ENCODE results near the gene FRMPD3.

The FRMPD3 gene

GRCh38 chrX:107482046-107482445, 32.6 kb downstream of the FRMPD3 start:
- DNase-seq, result no peak

GRCh38 chrX:107484002-107484726, 34.7 kb downstream of the FRMPD3 start:
- DNase-seq, result peak; percentile 48

- DNase-seq, result no peak
These were observed 35.6 kb downstream of the FRMPD3 start for GRCh38 chrX:107485013-107485412.

- no peak for DNase-seq
These were observed 43.7 kb downstream of the FRMPD3 start for GRCh38 chrX:107493141-107493540.

GRCh38 chrX:107496786-107497185, 47.3 kb downstream of the FRMPD3 start:
- DNase-seq, result no peak

Data from NCI-H510A treated with DMSO at 0.1 percent for 48 hours (cell line).